Endothelial cell of coronary artery (primary cell): ENCODE data around the gene PLEKHH3. TPM values are rescaled to one million over a fixed set of nuclear protein-coding genes. Genes with fewer than 3 reads are reported as not detected.

Experiments used
- total RNA-seq: library from RNA; depleted of rRNA; stranded (reverse); fragments of >200 nt; gene quantifications from 2 replicates; pipeline ENCODE4 v1.2.3, GENCODE V29; 2014

The PLEKHH3 gene, protein sequence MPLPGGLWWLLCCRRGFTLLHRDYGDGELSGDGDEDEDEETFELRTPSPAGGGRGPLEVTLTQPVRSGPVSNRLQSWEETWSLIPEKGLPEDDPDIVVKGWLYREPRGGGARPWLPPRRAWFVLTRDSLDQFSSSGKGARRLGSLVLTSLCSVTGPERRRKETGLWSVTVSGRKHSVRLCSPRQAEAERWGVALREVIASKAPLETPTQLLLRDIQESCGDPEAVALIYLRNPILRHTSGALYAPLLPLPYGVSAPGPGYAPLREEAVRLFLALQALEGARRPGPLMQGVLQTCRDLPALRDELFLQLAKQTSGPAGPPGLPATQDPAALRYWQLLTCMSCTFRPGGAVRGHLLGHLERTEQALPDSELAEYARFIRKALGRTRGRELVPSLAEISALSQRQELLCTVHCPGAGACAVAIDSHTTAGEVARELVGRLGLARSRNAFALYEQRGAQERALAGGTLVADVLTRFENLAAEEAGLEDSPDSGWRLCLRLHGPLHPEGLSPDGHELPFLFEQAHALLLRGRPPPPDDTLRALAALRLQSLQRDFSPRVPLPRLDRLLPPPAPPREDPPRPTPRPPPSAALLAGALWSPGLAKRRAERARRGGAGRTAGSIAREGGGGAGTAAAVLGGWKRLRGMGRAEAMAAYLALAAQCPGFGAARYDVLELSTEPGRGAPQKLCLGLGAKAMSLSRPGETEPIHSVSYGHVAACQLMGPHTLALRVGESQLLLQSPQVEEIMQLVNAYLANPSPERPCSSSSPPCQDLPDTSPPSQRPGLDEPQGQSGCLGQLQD
- 4.6 and 6.5 TPM in 2 replicates for total RNA-seq

DNA sequence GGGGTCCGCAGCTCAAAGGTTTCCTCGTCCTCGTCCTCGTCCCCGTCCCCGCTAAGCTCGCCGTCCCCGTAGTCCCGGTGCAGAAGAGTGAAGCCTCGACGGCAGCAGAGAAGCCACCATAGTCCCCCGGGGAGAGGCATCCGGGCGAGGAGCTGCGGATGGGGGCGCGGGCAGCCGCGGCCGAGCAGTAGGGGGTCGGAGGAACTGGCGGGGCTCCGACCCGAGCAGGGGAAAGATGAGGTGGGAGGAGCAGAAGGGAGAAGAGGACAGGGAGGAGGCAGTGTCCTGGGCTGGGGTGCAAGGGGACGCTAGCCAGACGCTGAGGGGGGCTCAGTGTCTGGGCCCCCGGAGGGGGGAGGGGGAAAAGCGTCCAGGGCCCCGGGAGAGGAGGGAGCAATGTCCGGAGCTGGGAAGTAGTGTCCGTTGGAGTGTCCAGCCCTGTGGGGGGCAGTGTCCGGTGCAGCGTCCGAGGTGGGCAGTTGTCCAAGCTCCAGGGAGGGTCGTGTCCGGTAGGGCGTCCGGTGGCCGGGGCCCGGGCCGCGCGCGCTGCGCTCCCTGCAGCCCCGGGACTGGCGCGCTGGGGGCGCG, at the start of gene PLEKHH3:
TSS of gene PLEKHH3 (minus strand) at position 571 of the 588 bp plus-strand sequence. CDS start at position 140, 431 bp downstream.

GRCh38 chr17:42681976-42682721, 5.4 kb upstream of the PLEKHH3 start, which contains the start of gene CNTNAP1:
TSS of gene CNTNAP1 (plus strand) at chr17:42682531. CDS start at chr17:42682830, 299 bp downstream.

DNA sequence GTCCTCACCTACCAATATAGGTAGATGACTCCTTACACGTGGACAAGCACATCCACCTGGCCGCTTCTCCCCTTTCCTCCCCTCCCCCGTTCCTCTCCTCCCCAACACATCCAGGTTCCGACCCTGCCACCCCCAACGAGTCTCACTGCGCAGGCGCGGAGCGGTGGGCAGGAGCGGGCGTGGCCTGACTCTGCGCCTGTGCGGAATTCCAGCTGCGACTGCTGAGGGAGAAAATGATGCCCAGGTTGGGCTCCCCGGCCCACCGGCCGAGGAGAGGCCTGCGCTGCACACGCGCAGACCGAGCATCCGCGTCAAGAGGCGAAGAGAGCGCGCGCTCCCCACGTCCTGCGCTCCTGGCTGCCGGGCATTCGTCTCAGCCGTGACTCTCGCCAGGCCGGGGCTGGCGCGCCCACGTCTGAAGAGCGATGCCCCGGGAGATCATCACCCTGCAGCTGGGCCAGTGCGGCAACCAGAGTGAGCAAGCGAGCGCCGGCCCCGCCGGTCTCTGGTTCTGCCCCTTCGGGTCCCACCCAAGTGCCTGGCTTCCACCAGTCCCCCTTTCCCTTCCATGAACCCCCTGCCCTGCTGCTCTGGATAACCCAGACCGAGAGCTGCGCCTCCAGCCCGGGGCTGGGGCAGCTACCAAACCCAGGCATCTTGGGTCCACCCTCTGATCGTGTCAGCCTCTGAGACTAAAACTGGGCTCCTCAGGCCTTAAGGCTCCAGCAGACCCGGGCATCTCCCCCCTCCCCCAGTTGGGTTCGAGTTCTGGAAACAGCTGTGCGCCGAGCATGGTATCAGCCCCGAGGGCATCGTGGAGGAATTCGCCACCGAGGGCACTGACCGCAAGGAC, 17.5 kb downstream of the PLEKHH3 start, which contains the start of gene TUBG2:
TSS of gene TUBG2 (plus strand) at position 206 of the 853 bp plus-strand sequence. CDS start at position 426, 220 bp downstream.

Other genes with a start within 250 kb of the PLEKHH3 start
- 25.6 and 39.2 TPM in 2 replicates for gene ATP6V0A1, start 218.1 kb downstream of the PLEKHH3 start, total RNA-seq
- gene NAGLU, start 140.8 kb downstream of the PLEKHH3 start, total RNA-seq, result 15.8 and 16.4 TPM in 2 replicates
- 0.63 and 2.8 TPM in 2 replicates for gene HSD17B1, start 124.1 kb downstream of the PLEKHH3 start, total RNA-seq
- gene COASY, start 114.8 kb downstream of the PLEKHH3 start, total RNA-seq, result 12.2 and 16.9 TPM in 2 replicates
- gene MLX, start 109.9 kb downstream of the PLEKHH3 start, total RNA-seq, result 24.9 and 33.0 TPM in 2 replicates
- gene PSMC3IP, start 99.3 kb downstream of the PLEKHH3 start, total RNA-seq, result 3.9 and 7.3 TPM in 2 replicates
- gene RETREG3, start 67.6 kb downstream of the PLEKHH3 start, total RNA-seq, result 39.9 and 45.7 TPM in 2 replicates
- gene TUBG1, start 67.3 kb downstream of the PLEKHH3 start, total RNA-seq, result 29.6 and 30.2 TPM in 2 replicates
- gene TUBG2, start 17.7 kb downstream of the PLEKHH3 start, total RNA-seq, result 3.0 and 4.7 TPM in 2 replicates
- gene CCR10, start 4.8 kb upstream of the PLEKHH3 start, total RNA-seq, result 0.63 and 0.85 TPM in 2 replicates
- gene CNTNAP1, start 5.5 kb upstream of the PLEKHH3 start, total RNA-seq, result 17.1 and 23.8 TPM in 2 replicates
- gene EZH1, start 68.0 kb upstream of the PLEKHH3 start, total RNA-seq, result 7.8 and 14.7 TPM in 2 replicates
- 2.5 and 2.7 TPM in 2 replicates for gene RAMP2, start 84.2 kb upstream of the PLEKHH3 start, total RNA-seq
- gene VPS25, start 96.5 kb upstream of the PLEKHH3 start, total RNA-seq, result 40.4 and 46.0 TPM in 2 replicates
- 0.63 and 8.1 TPM in 2 replicates for gene WNK4, start 103.6 kb upstream of the PLEKHH3 start, total RNA-seq
- gene COA3, start 121.7 kb upstream of the PLEKHH3 start, total RNA-seq, result 53.3 and 71.7 TPM in 2 replicates
- 0.19 TPM in 1 of 2 replicates, not detected in the other for gene CNTD1, start 121.9 kb upstream of the PLEKHH3 start, total RNA-seq
- gene BECN1, start 147.3 kb upstream of the PLEKHH3 start, total RNA-seq, result 161 and 174 TPM in 2 replicates
- 86.4 and 101 TPM in 2 replicates for gene PSME3, start 156.4 kb upstream of the PLEKHH3 start, total RNA-seq
- 0.36 and 0.38 TPM in 2 replicates for gene AOC2, start 167.6 kb upstream of the PLEKHH3 start, total RNA-seq
- gene AOC3, start 174.2 kb upstream of the PLEKHH3 start, total RNA-seq, result under 0.01 TPM in 2 replicates
- not detected in 2 replicates for gene G6PC1, start 223.8 kb upstream of the PLEKHH3 start, total RNA-seq